ENCODE measurements around the gene SLC7A10. TPM values are rescaled to one million over a fixed set of nuclear protein-coding genes. Genes with fewer than 3 reads are reported as not detected.

SLC7A10 gene
- polyA plus RNA-seq, 1 donor from 2014 or later = not detected

- no peaks in the 10 kb centered on the region for H3K27me3 ChIP-seq (ENCODE audit: insufficient read depth, low read depth, low read length)
- H3F3A ChIP-seq (ENCODE audit: insufficient read depth, low read length, poor library complexity, severe bottlenecking) = no peaks in the 10 kb centered on the region
- no peaks in the 10 kb centered on the region for H3K9me2 ChIP-seq (ENCODE audit: insufficient read depth, low read length)
- TF ChIP-seq EP300 (conservative IDR thresholded peaks at IDR 0.05; ENCODE audit: poor library complexity, severe bottlenecking) (no peak), MXI1 (conservative IDR thresholded peaks at IDR 0.05; ENCODE audit: poor library complexity, severe bottlenecking) (no peak), EZH2 (IDR thresholded peaks at IDR 0.05; ENCODE audit: borderline replicate concordance, insufficient read depth, low read length, poor library complexity, severe bottlenecking) (no peak), TAF1 (IDR thresholded peaks at IDR 0.05; ENCODE audit: low read depth) (no peak), RAD21 (conservative IDR thresholded peaks at IDR 0.05) (no peak), POLR2AphosphoS5 (IDR thresholded peaks at IDR 0.05) (no peak), CTCF (IDR thresholded peaks at IDR 0.05; ENCODE audit: poor library complexity, severe bottlenecking) (no peak), SMC3 (conservative IDR thresholded peaks at IDR 0.05; ENCODE audit: poor library complexity) (no peak)
- TF ChIP-seq, protein P1, sequence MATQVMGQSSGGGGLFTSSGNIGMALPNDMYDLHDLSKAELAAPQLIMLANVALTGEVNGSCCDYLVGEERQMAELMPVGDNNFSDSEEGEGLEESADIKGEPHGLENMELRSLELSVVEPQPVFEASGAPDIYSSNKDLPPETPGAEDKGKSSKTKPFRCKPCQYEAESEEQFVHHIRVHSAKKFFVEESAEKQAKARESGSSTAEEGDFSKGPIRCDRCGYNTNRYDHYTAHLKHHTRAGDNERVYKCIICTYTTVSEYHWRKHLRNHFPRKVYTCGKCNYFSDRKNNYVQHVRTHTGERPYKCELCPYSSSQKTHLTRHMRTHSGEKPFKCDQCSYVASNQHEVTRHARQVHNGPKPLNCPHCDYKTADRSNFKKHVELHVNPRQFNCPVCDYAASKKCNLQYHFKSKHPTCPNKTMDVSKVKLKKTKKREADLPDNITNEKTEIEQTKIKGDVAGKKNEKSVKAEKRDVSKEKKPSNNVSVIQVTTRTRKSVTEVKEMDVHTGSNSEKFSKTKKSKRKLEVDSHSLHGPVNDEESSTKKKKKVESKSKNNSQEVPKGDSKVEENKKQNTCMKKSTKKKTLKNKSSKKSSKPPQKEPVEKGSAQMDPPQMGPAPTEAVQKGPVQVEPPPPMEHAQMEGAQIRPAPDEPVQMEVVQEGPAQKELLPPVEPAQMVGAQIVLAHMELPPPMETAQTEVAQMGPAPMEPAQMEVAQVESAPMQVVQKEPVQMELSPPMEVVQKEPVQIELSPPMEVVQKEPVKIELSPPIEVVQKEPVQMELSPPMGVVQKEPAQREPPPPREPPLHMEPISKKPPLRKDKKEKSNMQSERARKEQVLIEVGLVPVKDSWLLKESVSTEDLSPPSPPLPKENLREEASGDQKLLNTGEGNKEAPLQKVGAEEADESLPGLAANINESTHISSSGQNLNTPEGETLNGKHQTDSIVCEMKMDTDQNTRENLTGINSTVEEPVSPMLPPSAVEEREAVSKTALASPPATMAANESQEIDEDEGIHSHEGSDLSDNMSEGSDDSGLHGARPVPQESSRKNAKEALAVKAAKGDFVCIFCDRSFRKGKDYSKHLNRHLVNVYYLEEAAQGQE (IDR thresholded peaks at IDR 0.05; ENCODE audit: borderline replicate concordance) = no peak
- no peak overlapping the region for H3K9ac ChIP-seq (ENCODE audit: low read length)
- no peak overlapping the region for H2AFZ ChIP-seq (ENCODE audit: low read depth, low read length)
- no peak overlapping the region for H3K4me2 ChIP-seq (ENCODE audit: low read length)
- H3K79me2 ChIP-seq (replicated peaks; ENCODE audit: insufficient read depth, low read length) = no peaks in the 10 kb centered on the region
- peaks cover 6% of the 10 kb centered on the region for H3K36me3 ChIP-seq (ENCODE audit: insufficient read depth, low read length)
- no peaks in the 10 kb centered on the region for H4K20me1 ChIP-seq (ENCODE audit: insufficient read depth)
- no peaks in the 10 kb centered on the region for H3K9me3 ChIP-seq (ENCODE audit: low read length)
- H3K4me3 ChIP-seq (ENCODE audit: low read length) = no peak overlapping the region
- H3K27ac ChIP-seq (ENCODE audit: low read length) = no peak overlapping the region
Observed at GRCh38 chr19:33201886-33202545, 23.6 kb downstream of the SLC7A10 start.

GRCh38 chr19:33201473-33201872, 24.2 kb downstream of the SLC7A10 start:
- no peak overlapping the region for H3K9ac ChIP-seq (ENCODE audit: low read length)
- H3K4me3 ChIP-seq (ENCODE audit: low read length) = no peak overlapping the region
- H3K27me3 ChIP-seq (ENCODE audit: insufficient read depth, low read depth, low read length) = no peaks in the 10 kb centered on the region
- H3F3A ChIP-seq (ENCODE audit: insufficient read depth, low read length, poor library complexity, severe bottlenecking) = no peaks in the 10 kb centered on the region
- no peak overlapping the region for H3K4me2 ChIP-seq (ENCODE audit: low read length)
- peaks cover 6% of the 10 kb centered on the region for H3K36me3 ChIP-seq (ENCODE audit: insufficient read depth, low read length)
- no peaks in the 10 kb centered on the region for H3K9me3 ChIP-seq (ENCODE audit: low read length)
- H3K79me2 ChIP-seq (replicated peaks; ENCODE audit: insufficient read depth, low read length) = no peaks in the 10 kb centered on the region
- TF ChIP-seq, protein P1 (IDR thresholded peaks at IDR 0.05; ENCODE audit: borderline replicate concordance) = no peak
- TF ChIP-seq MXI1 (conservative IDR thresholded peaks at IDR 0.05; ENCODE audit: poor library complexity, severe bottlenecking) (no peak), POLR2AphosphoS5 (IDR thresholded peaks at IDR 0.05) (no peak), SMC3 (conservative IDR thresholded peaks at IDR 0.05; ENCODE audit: poor library complexity) (no peak), CTCF (IDR thresholded peaks at IDR 0.05; ENCODE audit: poor library complexity, severe bottlenecking) (no peak), EP300 (conservative IDR thresholded peaks at IDR 0.05; ENCODE audit: poor library complexity, severe bottlenecking) (no peak), EZH2 (IDR thresholded peaks at IDR 0.05; ENCODE audit: borderline replicate concordance, insufficient read depth, low read length, poor library complexity, severe bottlenecking) (no peak), RAD21 (conservative IDR thresholded peaks at IDR 0.05) (no peak), TAF1 (IDR thresholded peaks at IDR 0.05; ENCODE audit: low read depth) (no peak)
- H2AFZ ChIP-seq (ENCODE audit: low read depth, low read length) = no peak overlapping the region
- H3K9me2 ChIP-seq (ENCODE audit: insufficient read depth, low read length) = no peaks in the 10 kb centered on the region
- H4K20me1 ChIP-seq (ENCODE audit: insufficient read depth) = no peaks in the 10 kb centered on the region
- no peak overlapping the region for H3K27ac ChIP-seq (ENCODE audit: low read length)

All from neural cell (in vitro differentiated cells).